Measurements from ENCODE around the gene BABAM2.

BABAM2 gene

DNA sequence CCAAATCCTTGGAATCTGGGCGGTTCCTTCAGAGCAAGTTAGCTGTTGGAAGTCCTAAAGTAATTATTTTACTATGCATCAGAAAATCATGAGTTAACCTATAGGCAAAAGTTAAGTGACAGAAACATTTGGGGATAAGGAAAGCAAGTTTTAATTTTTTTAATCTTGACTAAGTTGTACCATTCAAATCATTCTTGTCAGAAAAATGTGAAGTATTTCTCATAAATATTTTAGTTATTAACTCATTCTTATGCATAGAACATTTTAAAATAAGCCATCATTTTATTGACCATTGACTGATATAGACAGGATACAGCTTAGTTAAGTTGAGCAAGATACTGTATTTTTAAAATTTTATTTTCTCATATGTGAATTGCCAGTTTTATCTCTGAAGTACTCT is 403.9 kb downstream of the BABAM2 start:
- no peak for DNase-seq

DNA sequence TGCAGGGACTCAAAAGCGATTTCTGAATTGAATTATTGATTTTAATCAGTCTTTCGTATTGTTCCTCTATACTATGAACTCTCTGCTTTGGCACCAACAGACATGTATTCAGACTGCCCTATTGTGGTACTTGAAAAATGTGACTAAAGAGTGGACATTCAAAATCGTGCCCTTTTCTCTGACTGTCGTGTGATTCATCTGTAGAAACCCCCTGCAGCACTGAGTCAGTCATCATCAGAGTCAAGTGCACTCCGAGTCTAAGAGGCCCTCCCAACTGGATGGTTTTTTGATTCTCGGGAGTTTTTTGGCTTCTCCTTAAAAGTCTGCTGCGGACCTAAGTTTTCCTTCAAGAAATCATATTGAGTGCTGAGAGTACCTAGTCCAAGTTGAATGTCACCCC is 405.7 kb downstream of the BABAM2 start:
- DNase-seq, result no peak

DNA sequence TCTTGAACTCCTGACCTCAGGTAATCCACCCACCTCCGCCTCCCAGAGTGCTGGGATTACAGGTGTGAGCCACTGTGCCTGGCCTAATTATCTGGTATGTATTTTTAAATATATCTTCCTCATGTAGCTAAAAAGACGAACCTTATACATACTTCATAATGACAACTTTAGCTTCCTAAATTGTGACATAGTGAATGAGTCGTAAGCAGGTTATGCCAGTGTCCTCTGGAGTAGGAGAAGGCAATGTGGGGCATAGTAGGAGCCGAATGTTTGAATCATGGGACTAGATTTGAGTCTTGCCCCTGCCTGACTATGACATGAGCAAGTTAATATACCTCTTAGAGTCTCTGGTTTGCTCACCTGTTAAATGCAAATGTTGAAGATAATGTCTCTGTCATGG is 406.4 kb downstream of the BABAM2 start:
- DNase-seq, result no peak

DNA sequence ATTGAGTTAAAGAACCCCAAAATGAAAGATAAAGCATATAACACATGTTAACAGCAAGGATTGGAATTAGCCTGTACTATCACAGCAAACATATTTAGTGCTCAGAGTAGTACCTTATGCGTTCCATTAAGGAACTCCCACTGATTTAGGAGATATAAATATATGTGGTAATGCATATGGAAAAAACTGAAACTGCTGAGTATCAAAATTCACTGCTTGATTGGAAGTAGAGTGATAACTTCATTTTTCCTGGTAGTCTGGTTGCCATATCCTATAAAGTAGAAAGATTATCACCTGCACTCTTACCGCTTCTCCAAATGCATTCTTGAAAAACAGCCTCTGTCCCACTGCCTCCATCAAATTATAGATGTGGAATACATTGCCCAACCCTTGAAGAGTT is 407.0 kb downstream of the BABAM2 start:
- DNase-seq, result no peak

DNA sequence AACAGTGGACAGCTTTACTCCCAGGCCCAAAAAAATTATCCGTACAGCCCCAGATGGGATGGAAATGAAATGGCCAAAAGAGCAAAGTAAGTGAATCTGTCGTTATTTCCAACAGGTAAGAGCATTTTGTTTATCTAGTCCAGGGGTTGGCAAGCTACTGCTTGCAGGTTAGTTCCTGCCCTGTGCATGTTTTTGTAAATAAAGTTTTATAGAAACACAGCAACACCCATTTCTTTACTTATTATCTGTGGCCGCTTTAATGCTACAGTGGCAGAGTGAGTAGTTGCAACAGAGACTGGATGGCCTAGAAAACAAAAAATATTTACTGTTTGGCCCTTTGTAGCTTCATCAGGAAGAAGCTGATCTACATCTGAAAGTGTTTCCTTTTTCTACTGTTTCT is 407.9 kb downstream of the BABAM2 start:
- no peak for DNase-seq

DNA sequence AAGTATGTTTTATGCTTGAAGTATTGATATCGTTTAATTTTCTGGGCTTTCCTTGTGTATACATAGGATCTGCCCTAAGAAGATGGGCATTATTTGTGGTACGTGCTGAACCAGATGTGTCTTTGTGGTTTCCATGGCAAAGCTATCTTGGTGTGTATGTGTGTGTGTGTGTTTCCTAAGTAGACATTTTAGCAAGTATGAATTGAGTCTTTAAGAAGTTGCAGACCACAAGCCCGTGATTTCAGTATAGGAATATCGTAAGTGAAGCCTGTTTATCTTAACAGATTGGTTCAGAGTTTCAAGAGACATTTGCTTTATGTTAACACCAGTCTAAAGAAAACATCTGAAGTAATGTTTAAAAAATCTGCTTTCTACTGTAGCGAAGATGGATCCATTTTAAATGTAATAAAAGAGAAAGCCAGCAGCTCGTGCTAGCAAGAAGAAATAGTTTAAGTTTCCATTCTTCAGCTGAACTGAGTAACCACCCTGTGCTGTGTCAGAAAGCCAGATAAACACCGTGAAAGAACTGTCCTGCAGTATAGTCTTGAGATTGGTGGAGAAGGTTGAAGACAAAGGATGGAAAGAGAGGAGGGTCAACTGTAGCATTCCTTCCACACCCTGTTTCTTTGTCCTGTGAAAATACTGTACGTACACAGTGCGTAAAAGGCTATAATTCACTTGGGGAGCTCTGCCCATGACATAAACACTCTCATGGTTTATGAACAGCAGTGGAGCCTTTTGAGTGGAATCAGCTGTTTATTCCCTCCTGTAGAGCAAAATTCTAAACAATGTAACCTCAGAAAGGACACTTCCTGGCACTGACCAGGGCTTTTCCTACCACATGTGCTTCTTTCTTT is 410.2 kb downstream of the BABAM2 start:
- DNase-seq, result no peak

DNA sequence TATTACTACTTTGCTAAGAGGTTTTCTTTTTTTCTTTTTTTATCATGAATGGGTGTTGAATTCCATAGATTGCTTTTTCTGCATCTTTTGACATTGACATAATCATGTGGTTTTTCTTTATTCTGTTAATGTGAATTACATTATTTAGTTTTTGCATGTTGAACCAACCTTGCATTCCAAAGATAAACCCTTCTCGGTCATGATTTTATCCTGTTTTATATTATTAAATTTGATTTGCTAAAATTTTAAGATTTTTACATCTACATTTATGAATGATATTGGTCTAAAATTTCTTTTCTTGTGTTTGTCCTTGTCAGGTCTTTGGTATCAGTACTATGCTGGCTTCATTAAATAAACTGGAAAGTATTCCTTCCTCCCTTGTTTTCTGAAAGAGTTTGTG is 414.7 kb downstream of the BABAM2 start:
- DNase-seq, result no peak

DNA sequence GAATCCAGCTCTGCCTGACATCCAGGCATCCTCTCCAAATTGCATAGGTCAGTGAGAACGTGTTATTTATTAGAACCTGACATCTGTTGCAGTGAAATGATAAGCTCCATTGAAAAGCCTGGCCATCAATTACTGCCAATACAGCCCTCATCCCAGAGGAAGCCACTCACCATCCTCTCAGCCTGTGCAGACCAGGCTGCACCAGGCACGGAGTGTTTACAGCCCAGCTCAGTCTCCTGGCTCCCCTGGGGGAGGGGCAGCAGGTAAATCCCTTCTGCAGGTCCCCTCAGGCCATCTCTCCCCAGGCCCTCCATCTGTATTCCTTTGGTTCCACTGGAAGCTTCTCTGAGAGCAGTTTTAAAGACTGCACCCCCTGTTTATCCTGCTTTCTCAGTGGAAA is 419.6 kb downstream of the BABAM2 start:
- peak; percentile 29 for DNase-seq

DNA sequence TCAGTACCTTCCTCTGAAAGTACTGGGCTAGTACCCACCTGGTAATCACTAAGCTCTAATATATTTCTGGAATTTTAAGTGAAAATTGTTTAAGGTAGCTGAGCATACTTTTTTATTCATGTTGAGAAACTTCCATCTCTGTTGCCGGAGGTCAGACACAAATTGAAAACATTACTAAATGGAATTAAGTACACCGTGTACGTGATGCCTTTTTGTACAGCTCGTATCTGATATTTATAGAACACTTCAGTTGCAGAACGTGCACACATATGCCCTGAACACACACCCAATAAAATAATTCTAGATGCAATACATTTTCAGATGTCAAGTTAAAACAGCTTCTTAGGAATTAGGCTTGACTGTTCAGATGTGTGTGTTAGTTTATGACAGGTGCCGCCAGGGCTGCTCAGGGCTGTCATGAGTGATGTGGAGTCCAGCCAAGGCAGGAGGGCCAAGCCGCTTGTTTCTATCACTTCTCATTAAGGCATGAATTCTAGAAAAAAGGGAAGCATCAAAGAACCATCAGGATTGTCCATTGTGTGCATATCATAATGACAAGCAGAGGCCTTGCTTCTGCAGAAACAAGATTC is 421.2 kb downstream of the BABAM2 start:
- DNase-seq, result no peak

DNA sequence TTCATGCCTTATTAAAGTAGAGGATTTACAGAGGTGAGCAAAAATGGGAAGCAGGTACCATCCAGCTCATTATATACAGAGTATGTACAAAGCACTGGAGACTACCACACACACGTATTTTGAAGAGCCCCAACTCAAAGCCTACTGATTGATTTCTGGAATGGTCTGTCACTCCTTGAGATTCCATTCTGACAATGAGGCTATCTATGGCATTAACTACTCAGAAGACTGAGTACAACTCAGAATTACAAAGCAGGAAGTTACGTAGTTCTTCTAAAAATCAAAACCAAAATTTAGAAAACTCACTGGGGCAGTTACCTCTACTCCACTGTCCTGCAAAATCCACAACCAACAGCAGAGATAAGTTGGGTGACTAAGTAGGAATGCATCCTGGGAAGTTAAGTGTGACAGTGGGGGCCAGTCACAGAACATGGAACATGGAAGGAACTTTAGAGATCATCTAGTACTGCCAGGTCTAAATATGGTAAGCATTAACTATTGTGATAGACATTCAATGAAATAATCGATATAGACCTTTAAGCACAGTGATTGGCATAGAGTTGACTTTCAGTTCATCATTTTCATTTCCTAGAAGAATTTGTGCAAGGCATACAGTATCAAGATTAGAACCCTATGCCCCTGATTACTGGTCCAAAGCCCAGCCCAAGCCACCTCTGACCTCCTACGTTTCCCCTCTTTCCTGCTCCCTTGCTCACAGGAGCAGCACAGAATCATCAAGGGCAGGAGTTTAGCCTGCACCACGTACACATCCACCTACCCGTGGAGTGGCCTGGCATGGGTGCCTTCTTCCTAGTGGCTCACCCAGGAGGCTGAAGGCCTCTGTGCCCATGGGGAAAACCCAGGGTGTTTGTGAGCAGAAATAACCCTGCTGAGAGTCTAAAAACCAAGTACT is 422.0 kb downstream of the BABAM2 start:
- no peak for DNase-seq

DNA sequence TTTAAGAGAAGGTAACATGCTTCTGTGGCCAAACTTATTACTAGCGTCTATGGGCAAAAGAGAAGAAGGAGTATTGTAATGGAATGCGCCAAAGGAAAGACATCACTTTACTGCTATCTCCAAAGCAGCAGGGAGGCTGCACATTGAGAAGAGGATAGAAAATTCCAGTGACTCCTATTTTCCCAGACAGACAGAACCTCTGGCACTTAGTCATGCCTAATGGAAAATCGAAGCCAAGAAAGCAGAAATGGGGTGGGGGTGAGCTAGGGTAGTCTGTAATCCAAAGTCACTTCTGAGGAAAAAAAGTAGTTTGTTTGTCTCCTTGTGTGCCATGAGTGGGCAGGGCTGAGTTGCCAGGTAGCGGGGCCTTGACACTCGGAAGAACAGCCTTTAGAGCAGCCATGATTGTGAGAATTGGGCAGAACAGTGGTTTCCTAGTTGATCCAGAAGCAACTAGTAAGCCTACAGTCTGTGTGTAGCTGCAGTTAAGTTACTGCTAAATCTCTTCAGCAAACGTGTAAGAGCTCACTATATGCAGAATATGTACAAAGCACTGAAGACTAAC is 422.8 kb downstream of the BABAM2 start:
- no peak for DNase-seq

DNA sequence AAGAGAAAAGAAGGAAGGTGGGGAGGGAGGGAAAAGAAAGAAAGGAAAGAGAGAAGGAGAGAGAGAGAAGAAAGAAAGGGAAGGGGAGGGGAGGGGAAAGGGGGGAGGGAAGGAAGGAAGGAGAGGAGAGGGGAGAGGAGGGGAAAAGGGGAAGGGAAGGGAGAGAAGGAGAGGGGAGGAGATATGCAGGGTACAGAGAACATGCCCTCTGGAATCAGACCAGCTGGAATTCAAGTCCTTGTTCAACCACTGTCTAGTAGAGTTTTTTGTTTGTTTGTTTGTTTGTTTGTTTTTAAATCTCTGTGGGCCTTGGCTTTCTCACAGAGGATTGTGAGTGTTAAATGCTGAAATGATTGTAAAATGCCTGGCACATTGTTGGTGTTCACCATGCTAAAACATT is 424.4 kb downstream of the BABAM2 start:
- no peak for DNase-seq

DNA sequence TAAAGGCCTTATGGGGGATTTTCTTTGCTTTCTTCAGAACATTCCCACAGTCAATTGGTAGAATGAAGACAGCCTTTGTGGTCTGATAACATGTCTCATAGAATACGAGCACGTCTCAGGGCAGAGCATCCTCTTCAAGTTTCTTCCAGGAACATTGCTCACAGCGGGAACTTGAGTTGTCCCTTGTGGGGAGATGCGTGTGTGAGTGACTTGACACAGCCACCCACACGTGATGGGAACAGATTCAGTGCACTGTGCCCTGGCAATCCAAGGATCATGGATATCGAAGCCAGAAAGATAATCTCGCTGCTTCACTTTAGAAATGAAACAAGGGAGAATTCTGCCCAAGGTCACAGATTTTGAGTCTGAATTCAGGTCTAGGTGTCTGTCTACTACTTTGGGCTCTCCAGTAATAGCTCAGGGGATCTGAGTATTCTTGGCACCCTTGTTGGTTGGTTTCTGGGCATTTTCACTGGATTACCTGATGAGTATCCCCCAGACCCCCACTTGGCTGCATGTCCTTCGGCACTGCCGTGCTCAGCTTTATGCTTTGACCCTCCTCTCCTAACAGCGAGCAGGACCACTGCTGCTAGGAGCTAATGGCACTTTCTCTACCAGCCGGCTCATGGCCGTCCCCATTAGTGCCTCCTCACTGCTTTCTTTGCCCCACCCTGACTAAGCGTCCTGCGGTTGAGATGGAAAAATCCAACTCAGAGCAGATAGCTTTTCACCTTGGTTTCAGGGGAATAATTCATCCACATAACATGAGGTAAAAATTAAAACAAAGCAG is 426.2 kb downstream of the BABAM2 start:
- DNase-seq, result no peak

DNA sequence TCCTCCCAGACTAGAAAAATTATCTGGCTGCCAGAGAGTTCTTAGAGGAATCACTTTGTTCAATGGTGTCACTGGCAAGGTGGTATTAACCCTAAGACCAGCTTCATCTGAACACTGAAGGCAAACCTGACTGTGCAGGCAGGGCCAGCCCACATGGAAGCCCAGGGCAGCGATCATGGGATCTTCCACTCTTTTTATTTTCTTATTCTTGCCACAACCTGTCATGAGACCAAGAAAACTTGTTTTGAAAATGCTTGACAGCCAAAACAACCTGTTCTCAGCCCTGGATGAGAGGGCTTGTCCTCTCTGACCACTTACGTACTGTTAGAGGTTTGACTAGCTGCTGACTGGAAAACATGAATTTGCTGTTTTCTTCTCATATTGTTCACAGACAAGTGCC is 426.9 kb downstream of the BABAM2 start:
- DNase-seq, result no peak

DNA sequence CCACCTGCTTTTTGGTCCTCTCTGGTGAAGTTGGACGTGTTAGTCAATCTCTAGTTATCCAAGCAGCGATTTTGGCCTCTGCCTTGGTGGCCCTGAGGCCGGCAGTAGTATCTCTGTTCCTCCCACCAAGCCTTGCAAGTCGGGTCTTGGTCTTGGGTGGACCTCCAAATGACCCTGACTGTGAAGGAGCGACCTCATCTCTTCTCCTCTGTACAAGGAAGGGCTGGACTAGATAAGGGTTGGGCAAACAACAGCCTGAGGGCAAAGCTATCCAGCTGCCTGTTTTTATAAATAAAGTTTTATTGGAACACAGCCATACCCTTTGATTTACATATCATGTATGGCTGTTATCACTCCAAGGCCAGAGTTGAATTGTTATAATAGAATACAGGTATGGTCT is 427.5 kb downstream of the BABAM2 start:
- no peak for DNase-seq

DNA sequence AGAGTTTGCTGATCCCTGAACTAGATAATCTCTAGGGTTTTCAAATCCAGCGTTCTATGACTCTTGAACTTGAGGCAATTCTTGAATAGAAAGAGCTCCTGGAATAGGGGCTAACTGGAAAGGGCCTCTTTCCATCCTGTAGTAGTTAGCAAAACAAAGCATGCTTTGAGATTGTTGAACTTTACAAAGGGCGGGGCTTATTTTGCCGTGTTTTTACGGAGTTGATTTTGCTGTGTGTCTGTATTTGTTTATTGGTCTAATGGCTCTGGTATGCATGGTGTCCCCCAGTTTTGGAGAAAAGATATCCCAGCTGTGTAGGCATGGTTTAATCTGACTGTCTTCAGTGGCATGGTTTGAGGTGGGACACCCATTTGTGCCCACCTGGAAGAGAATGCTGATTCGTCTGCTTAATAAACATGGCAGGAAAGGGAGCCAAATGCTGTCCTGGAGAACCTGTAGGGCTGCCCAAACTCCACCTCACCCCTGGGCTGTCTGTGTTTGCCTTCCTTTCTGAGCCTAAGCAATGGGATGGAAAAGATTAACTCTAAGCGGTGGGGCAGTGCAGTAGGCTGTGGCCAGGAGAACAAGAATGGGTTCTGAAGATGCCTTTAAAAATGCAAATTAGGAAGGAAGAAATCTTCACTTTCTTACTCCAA is 428.1 kb downstream of the BABAM2 start:
- DNase-seq, result no peak

DNA sequence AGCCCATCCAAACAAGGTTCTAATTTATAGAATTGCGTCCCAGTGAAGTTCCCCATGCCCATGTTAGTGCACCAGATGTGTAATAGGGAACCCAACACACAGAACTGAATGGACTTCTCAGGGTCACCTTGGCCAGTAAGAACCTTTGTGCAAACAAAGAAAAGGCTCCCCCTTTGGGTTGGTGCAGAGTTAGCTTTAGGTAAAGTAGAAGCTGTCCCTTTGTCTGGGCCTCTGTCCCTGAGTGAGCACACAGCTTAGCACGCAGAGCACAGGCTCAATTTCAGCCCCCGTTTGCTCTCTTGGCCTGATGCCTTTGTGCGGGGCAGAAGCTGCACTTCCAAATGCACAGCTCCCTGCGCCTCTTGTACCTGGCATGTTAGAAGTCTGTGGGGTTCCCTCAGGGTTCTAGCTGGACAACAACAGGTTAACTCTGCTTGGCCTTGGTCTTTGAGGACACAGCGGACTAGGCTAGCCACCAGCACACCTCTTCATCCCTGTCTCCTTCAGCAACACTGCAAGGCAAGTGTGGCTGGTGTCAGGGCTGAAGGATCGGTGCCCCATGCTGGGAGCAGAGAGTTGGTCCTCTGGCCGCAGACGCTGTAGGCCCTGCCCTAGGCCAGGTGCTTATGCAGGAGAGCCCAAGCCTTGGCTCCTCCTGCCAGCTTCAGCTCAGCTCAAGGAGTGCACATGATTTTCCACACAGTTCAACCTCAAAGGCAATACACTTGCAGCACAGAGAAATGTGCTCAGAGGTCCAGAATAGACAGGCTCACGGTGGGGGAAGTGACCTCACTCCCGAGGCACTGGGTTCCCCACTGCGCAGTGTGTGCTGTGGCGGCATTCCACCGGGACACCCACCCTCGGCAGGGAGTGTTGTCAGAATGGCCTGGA is 428.8 kb downstream of the BABAM2 start:
- no peak for DNase-seq

DNA sequence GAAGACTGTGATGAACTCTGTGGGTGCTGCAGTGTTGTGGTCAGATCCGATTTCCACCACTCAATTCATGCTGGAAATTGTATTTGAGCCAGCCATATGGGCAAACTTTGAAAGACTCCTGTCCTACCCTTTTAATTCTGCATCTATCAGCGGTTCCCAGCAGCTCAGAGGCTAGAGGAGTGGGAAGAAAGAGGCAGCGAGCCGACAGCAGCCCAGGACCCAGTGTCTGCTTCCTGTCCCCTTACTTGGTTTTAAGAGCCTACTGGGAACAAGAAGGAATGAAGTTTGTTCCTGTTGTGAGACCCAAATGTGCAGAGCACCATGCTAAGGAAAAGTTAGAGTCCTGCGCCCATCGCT is 429.5 kb downstream of the BABAM2 start:
- no peak for DNase-seq

DNA sequence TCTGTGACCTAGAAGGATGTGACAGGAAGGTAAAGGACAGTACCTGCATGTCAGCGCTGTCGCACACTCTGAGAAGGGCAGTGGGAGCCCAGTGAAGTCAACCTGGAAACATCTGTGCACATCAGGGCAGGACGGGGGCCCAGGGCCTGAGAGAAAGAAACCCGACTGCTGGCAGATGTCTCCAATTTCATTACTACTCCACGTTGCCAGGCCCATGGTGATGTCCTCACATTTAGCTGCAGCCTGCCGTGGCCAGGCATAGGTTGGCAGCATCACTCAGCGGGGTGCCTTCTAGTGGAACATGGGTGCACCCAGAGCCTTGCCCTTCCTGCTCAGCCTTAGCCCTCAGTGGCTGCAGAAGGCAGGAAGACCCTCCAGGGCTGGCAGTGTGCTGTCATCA is 429.8 kb downstream of the BABAM2 start:
- no peak for DNase-seq

DNA sequence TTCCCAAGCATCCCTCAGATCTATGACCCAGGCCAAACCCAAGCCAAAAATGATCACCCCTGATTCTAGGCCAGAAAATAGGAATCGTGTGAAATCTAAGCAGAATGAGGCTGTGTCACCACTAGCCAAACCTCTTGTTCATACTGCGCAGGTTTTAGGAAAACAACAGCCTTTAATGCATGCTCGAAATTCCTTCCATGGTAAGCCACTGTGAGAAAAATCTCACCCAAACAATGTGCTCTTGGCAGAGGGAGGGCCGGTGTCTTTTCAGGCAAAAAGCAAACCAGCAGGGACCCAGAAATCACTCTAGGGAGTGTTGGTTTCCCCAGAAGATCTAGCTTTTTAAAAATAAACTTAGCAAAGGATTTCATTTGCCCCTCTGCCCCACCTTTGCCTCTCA is 430.9 kb downstream of the BABAM2 start:
- no peak for DNase-seq

DNA sequence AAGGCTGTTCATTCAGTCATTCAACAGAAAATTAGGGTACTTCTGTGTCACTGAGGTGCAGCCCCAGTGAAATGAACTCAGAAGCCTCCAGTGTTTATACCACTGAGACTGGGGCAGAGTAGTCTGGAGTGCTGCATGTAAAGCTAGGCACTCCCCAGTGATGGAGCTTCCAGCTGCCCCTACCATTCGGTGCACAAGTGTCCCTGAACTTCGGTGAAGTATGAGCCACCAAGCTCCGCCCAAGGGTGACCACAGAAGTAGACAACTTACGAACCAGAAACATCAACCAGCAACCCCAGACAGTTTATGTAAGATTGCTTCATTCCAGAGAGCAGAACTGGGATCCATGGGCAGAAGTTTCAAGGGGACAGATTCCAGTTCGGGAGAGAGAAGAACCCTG is 431.5 kb downstream of the BABAM2 start:
- no peak for DNase-seq
